HCT116 (cell line): ENCODE data around the gene COPE.

Experiments used
- CBX3 ChIP-seq: IDR thresholded peaks from 2 replicates; pipeline ENCODE4 v1.6.1; 2012; ENCODE audit warnings: low read depth
- CEBPB ChIP-seq: IDR thresholded peaks from 2 replicates; pipeline ENCODE4 v1.6.1; 2012; ENCODE audit warnings: low read depth
- CTCF ChIP-seq, 3 experiments: fragments of 200-600 bp in 1 of 3; sonication (generic) in 1 of 3; IDR thresholded peaks in 2 of 3; conservative IDR thresholded peaks in 1 of 3; 2 replicates each; pipeline ENCODE4 v1.5.1; 2012 to 2017; ENCODE audit warnings: low read depth in 2 of 3, low read length in 2 of 3, antibody characterized with exemption in 1 of 3, borderline replicate concordance in 1 of 3, control low read depth in 1 of 3, mild to moderate bottlenecking in 1 of 3, mixed read lengths in 1 of 3, mixed run types in 1 of 3, moderate library complexity in 1 of 3; ENCODE audit not compliant: insufficient read depth in 1 of 3
- POLR2A ChIP-seq: IDR thresholded peaks from 2 replicates; pipeline ENCODE4 v1.7.0; 2011; ENCODE audit warnings: borderline replicate concordance; ENCODE audit not compliant: insufficient read depth, insufficient read length; ENCODE audit errors: extremely low read depth
- POLR2AphosphoS5 ChIP-seq: IDR thresholded peaks from 2 replicates; pipeline ENCODE4 v1.6.1; 2011; ENCODE audit warnings: mild to moderate bottlenecking, low read depth, low read length, moderate library complexity

GRCh38 chr19:18861235-18861634 is 58.0 kb downstream of the COPE start:
- TF ChIP-seq POLR2A (no peak), CEBPB (no peak), CBX3 (no peak), CTCF (IDR thresholded peaks at IDR 0.05 in 2 of 3, conservative IDR thresholded peaks at IDR 0.05 in 1 of 3; ENCODE audit: borderline replicate concordance in 1 of 3, insufficient read depth in 1 of 3, low read depth in 2 of 3, low read length in 2 of 3) (no peak), POLR2AphosphoS5 (no peak)
